GM13976 (cell line): Measurements from ENCODE around the gene C12orf50.

Experiments
- DNase-seq: peaks from one replicate; pipeline ENCODE4 v3.0.0; 2012; ENCODE audit warnings: low spot score
- CTCF ChIP-seq: IDR thresholded peaks from 2 replicates; pipeline ENCODE4 v1.5.1; 2012; ENCODE audit warnings: borderline replicate concordance, mild to moderate bottlenecking; ENCODE audit not compliant: insufficient read depth; ENCODE audit errors: extremely low read depth, missing control alignments, control extremely low read depth
- in situ Hi-C: fragments of 300-500 bp; cut with MboI; formaldehyde crosslinking; loops from one replicate; pipeline ENCODE4 v1.12.0; 2022; ENCODE audit warnings: low sequenced_read_pairs, mixed read lengths, inconsistent platforms; ENCODE audit not compliant: unreplicated experiment

C12orf50 gene

GRCh38 chr12:88026196-88026595, 3.0 kb downstream of the C12orf50 start:
- no peak for DNase-seq
- in situ Hi-C loops: no loop called here
- TF ChIP-seq CTCF: no peak

DNA sequence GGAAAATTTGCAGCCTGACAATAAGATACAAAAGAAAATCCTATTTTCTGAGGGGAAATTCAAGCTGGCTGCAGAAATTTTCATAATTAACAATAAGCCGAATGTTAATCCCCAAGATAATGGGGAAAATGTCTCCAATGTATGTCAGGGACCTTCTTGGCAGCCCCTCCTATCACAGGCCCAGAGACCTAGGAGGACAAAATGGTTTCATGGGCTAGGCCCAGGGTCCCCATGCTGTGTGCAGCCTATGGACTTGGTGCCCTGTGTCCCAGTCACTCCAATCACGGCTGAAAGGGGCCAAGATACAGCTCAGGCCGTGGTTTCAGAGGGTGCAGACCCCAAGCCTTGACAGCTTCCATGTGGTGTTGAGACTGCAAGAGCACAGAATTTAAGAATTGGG, 11.2 kb downstream of the C12orf50 start:
- DNase-seq: no peak
- no peak for TF ChIP-seq CTCF
- in situ Hi-C loops: no loop called here

DNA sequence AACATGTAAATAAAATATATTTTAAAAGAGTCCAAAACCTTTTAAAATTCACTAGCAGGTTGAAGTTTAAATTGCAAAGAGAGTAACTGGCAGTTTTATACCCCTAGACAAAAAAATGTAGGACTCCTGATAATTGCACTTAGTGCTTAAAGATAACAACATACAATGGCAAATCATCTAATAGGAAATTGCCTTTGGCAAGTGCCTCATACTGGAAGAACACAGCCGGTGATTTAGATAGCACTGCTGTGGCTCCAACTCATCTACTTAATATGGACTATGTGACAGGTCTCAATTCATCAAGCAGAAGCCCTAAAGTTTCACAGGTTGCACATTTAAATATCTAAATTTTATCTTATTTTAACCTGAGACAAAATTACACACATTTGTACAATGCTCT, 13.4 kb downstream of the C12orf50 start:
- TF ChIP-seq CTCF: no peak
- in situ Hi-C loops: no loop called here
- no peak for DNase-seq

DNA sequence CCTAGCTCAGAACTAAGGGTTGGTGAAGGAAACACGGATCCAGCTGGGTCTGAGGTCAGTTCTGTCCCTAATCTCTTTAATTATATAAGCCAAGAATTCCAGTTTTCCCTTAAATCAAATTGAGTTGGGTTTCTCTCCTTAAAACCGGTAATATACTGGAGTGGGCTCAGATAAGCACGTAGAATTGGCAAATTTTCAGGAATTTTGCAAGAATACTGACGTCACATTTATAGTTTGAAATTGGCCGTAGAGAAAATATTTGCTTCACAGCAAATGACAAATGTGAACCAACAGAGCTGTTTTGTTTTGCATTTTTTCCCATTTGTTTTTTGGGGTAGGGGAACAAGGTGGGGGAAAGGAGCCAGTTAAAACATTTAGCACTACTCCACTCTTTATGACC, 17.4 kb downstream of the C12orf50 start:
- no peak for TF ChIP-seq CTCF
- in situ Hi-C loops: no loop called here
- DNase-seq: no peak

DNA sequence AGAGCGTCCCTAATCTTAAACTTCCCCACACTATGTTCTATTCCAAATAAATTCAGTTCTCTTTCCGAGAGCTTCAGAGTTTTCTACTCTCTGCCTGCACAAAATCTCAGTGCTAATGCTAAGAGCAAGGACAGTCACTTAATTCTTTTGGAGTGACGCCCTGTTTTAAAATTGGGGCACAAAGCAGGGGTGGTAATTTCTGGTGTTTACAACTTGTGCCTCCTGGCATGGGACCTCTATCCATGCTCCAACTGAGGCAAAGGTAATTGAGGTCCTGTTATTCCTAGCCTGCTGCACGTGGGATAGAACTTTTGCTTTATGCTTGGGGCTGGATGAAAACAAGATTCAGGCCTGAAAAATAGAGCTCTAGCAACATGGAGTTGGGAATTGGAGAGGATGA, 22.9 kb downstream of the C12orf50 start:
- no peak for DNase-seq
- TF ChIP-seq CTCF: no peak
- in situ Hi-C loops: no loop called here

DNA sequence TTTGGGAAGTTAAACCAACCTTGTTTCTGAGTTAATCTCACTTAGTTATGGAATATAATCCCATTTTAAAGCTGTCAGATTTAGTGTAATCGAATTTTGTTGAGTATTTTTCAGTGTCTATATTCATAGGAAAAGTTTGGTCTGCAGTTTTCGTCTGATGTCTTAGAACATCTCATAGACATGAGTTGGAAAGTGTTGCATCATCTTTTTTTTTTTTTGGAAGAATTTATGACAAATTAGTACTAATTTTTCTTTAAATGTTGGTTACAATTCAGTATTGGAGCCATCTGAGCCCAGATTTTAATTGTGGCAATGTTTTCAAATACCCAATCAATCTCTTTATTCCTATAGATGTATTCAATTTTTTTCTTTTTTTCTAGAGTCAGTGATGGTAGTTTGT, 27.9 kb downstream of the C12orf50 start:
- DNase-seq: no peak
- in situ Hi-C loops: no loop called here
- TF ChIP-seq CTCF: no peak
